Raji (cell line): ENCODE measurements around the gene MARCHF2.

Experiments
- POLR2A ChIP-seq: IDR thresholded peaks from 2 replicates; pipeline ENCODE4 v1.6.1; 2011; ENCODE audit warnings: low read depth, low read length, control low read depth; ENCODE audit not compliant: insufficient read depth

Gene MARCHF2

DNA sequence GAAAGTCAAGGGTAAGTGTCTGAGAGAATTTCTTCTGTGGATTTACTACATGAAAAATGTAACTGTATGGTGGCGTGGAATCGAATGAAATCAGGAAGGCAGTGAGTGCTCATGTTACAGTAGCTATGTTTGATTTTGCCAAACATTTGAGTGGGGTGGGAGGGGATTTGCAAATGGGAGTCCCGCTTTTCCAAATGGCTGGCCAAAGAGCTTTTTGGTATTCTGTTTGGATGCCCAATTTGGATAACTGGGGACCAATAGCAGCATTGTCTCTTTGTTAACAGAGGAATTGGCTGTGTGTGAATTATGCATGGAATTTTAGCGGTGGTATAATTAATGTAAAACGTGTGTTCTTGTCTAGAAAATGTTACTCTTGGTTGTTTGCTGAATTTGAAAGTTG is 49.5 kb downstream of the MARCHF2 start:
- no peak for TF ChIP-seq POLR2A

DNA sequence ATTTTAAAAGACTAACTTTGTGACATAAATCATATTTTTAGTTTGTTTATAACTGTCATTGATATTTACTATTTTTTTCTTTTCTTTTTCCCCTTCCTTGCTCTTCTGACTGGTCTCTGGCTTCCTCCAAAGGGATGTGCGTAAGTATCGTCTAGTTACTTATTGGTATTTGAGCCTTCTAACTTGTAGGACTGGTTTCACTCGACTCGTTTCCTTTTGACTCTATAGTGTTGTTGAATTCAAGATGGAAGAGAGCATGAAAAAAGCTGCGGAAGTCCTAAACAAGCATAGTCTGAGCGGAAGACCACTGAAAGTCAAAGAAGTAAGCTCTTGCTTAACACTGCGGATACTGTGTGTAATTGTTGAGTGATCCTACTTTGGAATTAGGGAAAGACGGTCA is 50.3 kb downstream of the MARCHF2 start:
- TF ChIP-seq POLR2A: no peak

DNA sequence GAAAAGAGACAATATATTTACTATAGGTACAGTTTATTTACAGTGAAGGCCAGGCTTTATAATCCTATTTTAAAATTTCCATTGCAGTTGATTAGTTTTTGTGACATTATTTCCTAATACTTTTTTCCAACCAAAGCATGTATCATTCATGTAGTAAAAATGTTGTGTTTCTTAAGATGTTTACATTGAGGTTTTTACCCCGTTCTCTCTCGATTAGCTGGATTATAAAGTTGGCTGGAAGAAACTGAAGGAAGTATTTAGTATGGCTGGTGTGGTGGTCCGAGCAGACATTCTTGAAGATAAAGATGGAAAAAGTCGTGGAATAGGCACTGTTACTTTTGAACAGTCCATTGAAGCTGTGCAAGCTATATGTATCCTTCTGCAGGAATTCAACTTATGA is 52.9 kb downstream of the MARCHF2 start:
- no peak for TF ChIP-seq POLR2A

DNA sequence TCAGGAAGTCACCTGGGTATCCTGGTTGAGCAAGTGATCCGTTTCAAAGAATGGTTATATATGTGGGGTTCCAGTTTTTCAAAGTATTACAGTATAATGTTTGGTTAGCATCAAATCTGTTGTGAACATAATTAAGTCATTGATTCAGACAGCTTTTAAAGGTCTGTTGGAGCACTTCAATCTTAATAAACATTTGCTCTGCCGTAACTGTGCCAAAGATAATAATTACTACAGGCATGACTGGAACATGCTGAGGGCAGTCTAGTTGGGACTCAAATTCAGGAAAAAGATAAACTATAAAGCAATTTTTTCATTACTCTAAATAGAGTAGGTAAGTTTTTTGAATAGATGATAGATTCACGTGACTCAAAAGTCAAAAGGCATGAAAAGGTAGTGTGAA is 55.0 kb downstream of the MARCHF2 start:
- no peak for TF ChIP-seq POLR2A

GRCh38 chr19:8468761-8469373 is 55.8 kb downstream of the MARCHF2 start:
- TF ChIP-seq POLR2A: no peak

DNA sequence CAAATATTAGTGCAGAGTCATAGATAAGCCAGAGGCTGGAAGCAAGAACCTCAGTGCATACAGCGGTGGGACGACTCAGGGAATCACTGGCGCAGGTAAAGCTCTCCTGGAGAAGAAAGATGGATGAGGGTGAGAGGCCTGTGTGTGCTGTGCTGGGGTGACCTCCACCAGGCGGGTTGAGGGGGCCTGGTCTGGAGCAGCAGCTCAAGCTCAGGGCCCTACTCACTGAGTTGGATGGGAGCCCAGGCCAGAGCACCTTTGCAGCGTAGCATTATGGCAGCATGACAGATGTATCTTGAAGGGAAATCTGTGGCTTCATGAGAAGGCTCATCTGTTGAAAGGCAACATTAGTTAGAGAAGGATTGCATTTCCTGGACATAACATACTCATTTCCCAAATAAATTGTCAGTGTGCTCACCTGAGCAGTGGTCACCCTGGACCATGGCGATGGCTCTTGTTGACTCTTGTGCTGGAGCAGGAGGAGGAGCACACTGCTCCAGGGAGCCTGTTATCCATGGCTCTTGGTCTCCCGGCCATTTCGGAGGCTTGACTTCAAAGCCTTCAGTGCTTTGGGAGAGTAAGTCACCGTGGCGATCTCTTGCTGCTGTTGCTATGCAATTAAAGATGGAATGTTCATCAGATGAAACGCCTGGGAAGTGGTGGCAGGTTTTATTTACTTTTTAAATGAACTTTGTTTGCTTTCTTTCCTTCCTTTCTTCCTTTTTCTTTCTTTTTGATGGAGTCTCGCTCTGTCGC is 56.7 kb downstream of the MARCHF2 start:
- no peak for TF ChIP-seq POLR2A

DNA sequence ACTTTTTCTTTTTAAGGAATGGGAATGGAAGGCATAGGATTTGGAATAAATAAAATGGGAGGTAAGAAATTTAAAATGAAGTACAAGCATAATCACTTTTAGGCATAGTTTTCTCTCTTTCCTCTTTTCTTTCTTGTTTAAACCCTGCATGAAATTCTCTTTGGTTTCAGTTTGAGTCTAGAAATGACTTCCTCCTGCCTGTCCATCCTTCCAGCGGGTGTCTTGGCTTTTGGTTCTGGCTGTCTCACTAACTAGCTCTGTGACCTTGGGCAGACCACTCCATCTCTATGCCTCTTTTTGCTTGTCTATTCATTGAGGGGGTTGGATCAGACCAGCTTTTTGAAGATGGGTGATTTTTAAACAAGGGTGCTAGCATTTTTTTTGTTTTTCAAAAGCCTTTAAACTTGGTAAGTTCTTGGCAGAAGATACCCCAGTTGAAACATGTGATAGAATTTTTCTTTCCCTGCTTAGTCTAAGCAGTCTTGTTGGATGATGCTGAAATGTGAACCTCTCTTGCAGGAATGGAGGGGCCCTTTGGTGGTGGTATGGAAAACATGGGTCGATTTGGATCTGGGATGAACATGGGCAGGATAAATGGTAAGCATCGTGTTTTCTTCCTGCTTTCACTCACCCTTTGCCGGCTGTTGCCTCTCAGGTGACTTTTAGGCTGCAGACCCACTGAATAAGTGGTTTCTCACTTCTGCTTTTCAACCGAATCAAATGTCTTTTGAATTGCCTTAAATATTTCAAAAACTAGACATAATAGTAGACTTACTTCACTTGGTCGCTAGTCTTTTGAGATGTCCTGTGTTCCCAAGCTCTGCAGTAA is 60.8 kb downstream of the MARCHF2 start:
- TF ChIP-seq POLR2A: no peak

DNA sequence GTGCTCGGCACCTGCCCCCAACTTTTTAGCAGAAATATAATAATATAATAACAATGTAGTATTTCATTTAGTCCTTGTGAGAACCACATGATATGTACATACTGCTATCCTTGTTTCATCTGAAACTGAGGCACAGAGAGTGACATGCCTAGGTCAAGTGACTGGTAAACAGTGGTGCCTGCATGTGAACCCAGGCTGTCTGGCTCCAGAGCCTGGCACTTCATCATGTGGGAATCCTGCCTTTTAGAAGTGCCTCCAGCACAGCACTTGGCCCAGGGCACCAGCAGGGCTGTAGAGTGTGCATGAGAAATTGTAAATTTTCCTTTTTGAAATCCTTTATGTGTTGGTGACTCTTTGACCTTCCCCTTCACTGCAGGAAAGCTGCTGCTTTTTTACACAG is 61.9 kb downstream of the MARCHF2 start:
- no peak for TF ChIP-seq POLR2A

DNA sequence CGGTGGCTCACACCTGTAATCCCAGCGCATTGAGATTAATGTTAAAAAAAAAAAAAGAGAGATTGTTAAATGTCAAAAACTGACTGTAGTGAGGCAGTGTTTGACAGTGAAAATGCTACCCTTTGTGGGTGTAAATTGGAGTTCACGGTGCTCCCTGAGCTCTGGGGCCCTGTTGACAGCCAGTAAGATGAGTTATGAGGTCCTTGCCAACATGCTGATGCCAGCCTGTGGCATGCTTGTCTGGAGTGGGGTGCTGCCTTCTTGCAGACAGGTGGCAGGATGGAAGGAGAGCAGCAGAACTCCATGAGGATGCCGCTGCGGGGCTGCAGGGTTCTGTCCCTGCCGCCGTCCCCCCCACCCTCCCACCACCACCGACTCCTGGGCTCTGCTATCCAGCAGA is 63.4 kb downstream of the MARCHF2 start:
- TF ChIP-seq POLR2A: no peak

DNA sequence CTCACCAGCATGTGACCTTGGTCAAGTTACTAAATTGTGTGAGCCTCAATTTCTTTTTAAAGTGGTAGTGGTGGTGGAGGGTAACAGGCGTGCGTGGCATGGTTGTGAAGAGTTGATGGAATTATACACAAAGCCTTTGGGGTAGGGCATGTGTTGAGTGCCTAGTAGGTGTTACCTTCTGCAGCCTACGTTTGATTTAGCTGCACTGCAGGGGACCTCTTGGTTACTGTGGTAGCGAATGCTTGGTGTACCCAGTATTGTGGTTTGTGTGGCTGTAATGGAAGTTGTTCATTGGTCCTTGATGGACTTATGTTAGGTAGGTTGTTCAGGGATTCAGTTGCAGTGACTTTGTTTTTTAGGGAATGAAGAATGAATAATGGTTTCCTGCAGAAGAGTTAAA is 64.8 kb downstream of the MARCHF2 start:
- no peak for TF ChIP-seq POLR2A

DNA sequence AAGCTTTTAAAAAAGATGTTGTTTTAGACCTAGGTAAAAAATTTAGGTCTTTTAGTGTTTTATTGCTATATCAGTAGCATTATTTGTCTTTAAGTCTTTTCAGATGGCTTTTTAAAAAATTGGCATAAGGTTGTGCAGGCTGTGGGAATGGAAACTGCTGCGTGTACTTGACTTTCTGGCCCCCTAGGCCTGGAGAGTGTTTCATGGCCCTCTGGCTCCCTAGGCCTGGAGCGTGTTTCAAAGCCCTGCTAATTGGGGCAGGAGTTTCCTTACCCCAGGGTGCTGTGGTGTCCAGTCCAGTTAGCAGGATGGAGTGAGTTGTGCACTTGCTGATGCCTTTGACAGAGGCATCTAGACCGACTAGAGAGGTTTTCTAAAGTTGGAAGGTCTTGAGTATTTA is 65.5 kb downstream of the MARCHF2 start:
- TF ChIP-seq POLR2A: no peak

DNA sequence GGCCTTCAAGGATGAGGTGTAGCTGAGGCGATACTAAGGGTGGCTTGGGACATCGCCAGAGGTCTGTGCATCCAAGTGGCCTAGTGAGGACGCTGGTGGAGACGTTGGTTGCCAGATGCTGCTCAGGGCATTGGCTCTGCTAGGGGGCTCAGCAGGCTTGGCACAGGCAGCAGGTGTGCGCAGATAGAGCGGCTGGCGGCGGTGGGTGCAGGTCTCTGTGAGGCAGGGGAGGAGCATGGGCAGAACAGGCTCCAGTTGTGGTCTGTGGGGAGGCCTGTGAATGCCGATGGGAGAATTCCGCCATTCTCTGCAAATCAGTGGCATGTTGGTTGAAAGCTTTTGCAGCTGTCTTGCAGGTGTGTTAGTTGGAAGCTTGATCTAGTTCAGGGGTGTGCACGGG is 68.1 kb downstream of the MARCHF2 start:
- no peak for TF ChIP-seq POLR2A

DNA sequence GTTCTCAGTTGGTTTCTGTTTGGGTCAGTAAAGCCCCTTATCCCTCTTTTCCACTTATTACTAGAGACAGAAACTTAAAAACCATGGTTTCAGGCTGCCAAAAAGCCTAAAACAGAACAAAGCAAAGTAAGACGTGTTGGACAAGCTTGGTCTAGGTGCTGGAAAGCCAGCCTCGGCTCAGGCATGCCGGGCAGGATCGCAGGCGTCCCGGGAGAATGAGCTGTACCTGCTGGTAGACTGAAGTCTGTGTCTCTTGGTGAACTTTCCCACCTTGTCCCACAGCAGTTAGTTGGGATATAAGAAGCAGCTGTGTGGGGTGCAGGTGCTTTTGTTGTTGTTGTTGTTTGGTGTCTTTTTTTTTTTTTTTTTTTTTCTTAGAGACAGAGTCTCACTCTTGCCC is 68.5 kb downstream of the MARCHF2 start:
- TF ChIP-seq POLR2A: no peak

- TF ChIP-seq POLR2A: no peak
Observed at GRCh38 chr19:8482696-8483095, 69.6 kb downstream of the MARCHF2 start.

DNA sequence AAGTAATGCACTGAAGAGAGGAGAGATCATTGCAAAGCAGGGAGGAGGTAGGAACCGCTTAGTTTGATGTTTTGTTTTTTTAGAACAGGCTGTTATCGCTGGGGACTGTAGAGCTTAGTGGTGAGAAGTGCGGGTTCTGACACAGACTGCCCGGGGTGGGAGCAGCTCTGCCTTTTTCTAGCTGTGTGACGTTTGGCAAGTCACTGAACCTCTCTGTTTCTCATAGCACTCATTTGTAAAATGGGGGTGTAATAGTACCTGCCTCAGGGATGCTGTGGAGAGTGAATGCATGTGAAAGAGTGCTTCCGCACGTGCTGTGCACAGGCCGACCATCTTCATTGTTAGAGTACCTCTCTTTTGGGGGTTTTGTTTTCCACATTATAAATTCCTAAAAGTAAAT is 70.1 kb downstream of the MARCHF2 start:
- TF ChIP-seq POLR2A: no peak

DNA sequence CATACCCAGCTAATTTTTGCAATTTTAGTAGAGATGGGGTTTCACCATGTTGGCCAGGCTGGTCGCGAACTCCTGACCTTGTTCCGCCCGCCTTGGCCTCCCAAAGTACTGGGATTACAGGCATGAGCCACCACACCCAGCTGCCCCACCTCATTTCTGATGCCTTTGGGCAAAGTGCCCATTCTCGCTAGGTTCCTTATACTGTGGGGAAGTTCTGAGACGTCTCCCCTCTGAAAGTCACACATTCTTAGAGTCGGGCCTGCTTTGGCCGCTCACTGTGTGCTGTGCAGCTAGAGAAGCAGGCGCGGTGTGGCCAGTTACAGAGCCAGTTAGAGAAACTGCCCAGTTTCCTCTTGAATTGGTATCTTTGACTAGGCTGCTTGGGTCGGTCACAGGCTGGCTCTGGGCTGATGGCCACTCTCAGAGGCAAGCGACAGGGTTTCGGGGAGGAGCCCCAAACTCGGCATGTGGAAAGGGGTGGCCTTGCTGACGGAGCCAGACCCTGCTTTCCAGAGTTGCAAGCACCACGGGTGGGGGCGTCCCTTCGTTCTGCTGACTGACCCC is 71.3 kb downstream of the MARCHF2 start:
- no peak for TF ChIP-seq POLR2A
